ENCODE results near the gene SLC25A3.

DNA sequence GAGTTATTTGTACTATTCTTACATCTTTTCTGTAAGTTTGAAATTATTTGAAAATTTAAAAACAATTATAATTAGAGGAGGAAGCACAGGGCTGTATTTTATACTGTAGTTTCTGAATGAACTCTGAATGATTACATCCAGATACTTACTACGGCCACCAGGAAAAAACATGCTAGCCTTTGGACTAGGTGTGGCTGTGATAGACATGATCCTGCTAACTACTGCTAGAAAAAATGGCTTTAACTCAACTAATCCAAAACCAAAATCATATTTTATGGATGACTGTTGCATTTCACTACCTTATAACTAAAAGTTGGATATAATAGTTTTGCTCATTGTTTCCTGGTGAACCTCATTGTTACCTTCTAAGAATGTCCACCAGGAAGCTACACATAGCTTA, 15.1 kb upstream of the SLC25A3 start:
- no peak for TF ChIP-seq POLR2A (IDR thresholded peaks at IDR 0.05)
- TF ChIP-seq, protein P1, sequence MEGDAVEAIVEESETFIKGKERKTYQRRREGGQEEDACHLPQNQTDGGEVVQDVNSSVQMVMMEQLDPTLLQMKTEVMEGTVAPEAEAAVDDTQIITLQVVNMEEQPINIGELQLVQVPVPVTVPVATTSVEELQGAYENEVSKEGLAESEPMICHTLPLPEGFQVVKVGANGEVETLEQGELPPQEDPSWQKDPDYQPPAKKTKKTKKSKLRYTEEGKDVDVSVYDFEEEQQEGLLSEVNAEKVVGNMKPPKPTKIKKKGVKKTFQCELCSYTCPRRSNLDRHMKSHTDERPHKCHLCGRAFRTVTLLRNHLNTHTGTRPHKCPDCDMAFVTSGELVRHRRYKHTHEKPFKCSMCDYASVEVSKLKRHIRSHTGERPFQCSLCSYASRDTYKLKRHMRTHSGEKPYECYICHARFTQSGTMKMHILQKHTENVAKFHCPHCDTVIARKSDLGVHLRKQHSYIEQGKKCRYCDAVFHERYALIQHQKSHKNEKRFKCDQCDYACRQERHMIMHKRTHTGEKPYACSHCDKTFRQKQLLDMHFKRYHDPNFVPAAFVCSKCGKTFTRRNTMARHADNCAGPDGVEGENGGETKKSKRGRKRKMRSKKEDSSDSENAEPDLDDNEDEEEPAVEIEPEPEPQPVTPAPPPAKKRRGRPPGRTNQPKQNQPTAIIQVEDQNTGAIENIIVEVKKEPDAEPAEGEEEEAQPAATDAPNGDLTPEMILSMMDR (IDR thresholded peaks at IDR 0.05), result no peak

All from tibial nerve (tissue), 3 donors.